Spinal cord (tissue), 10 donors: ENCODE results near the gene USF3. TPM values are rescaled to one million over a fixed set of nuclear protein-coding genes. Genes with fewer than 3 reads are reported as not detected.

Experiments
- DNase-seq, 6 donors: peaks; one replicate each; pipeline versions ENCODE4 v3.0.0 to v3.0.0-alpha.2; 2013 to 2015; ENCODE audit warnings: low spot score in 6 of 6, low read depth in 4 of 6
- H3K27ac ChIP-seq: one replicate; pipeline ENCODE4 v1.5.1; 2013; ENCODE audit warnings: low read depth, low read length, control low read depth
- H3K27me3 ChIP-seq: one replicate; pipeline ENCODE4 v1.6.1; 2013; ENCODE audit warnings: low read length; ENCODE audit not compliant: control insufficient read depth, insufficient read depth
- H3K36me3 ChIP-seq: one replicate; pipeline ENCODE4 v1.6.1; 2013; ENCODE audit warnings: low read length; ENCODE audit not compliant: control insufficient read depth, insufficient read depth
- H3K4me1 ChIP-seq: one replicate; pipeline ENCODE4 v1.6.1; 2013; ENCODE audit warnings: low read length; ENCODE audit not compliant: control insufficient read depth, insufficient read depth
- H3K4me3 ChIP-seq: one replicate; pipeline ENCODE4 v1.5.1; 2013; ENCODE audit warnings: low read depth, low read length, control low read depth
- H3K9me3 ChIP-seq: one replicate; pipeline ENCODE4 v1.6.1; 2013; ENCODE audit warnings: low read length; ENCODE audit not compliant: control insufficient read depth, insufficient read depth
- WGBS: methylation state at CpG from one replicate; pipeline ENCODE4 v1.1.5; 2013; ENCODE audit warnings: missing lambda C conversion rate; ENCODE audit not compliant: insufficient coverage; 5-methylcytosine and 5-hydroxymethylcytosine counted together
- polyA plus RNA-seq, 2 donors: library from polyadenylated mRNA; unstranded; fragments of 120-200 nt; gene quantifications; one replicate each; pipeline ENCODE4 v1.2.1, GENCODE V29; 2013; ENCODE audit not compliant: insufficient read length in 2 of 2
- total RNA-seq, 2 donors: library from RNA; depleted of rRNA in 1 of 2; stranded (reverse); fragments of 120-200 nt in 1 of 2; fragments of >200 nt in 1 of 2; gene quantifications; one replicate each; pipeline versions ENCODE4 v1.2.3 to v1.2.4, GENCODE V29; 2013 to 2014
- donor health status: healthy.

The USF3 gene
- total and polyA plus RNA-seq, 4 donors: 13.5 to 26.3 (median 15.2) TPM

- no peak for DNase-seq
- H3K4me1 ChIP-seq: no peaks in the 10 kb centered on the region
- H3K4me3 ChIP-seq: no peak overlapping the region
- no peak overlapping the region for H3K27ac ChIP-seq
- no peaks in the 10 kb centered on the region for H3K9me3 ChIP-seq
- peaks cover 10% of the 10 kb centered on the region for H3K36me3 ChIP-seq
- 90% methylated on average over 2 of the region's 4 CpGs for WGBS
- H3K27me3 ChIP-seq: no peaks in the 10 kb centered on the region
These were observed 35.5 kb downstream of the USF3 start for GRCh38 chr3:113660896-113661295.

- H3K36me3 ChIP-seq: peaks cover 6% of the 10 kb centered on the region
- no peak overlapping the region for H3K4me3 ChIP-seq
- no peaks in the 10 kb centered on the region for H3K27me3 ChIP-seq
- 100% methylated on average over 1 of the region's 2 CpGs for WGBS
- no peaks in the 10 kb centered on the region for H3K9me3 ChIP-seq
- no peak for DNase-seq
- H3K27ac ChIP-seq: no peak overlapping the region
- H3K4me1 ChIP-seq: no peaks in the 10 kb centered on the region
These were observed 36.0 kb downstream of the USF3 start for GRCh38 chr3:113660458-113660857.

- peaks cover 6% of the 10 kb centered on the region for H3K36me3 ChIP-seq
These were observed 36.4 kb downstream of the USF3 start for GRCh38 chr3:113659996-113660395.

DNA sequence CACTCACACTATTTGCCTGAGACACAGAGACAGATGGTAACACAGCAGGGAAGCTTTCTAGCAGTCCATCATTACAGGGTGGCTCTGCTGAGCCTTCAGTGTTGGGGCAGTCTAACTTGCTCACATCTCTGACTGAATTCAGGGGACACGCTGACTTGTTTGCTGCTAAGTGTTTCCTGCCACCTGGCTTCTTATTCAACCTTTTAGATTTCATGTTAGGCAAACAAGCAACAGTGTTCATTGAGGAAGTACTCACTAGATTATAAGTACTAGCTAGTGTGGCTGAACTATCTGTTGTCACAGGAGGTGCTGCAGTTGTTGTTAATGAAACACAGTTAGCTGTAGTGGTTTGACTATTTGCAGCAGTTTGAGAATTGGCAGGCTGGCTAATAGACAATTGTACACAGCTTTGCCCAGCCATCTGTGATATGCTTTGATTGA lies 37.3 kb downstream of the USF3 start:
- WGBS: no CpG with 5 or more reads among the region's 1 CpG

More at GRCh38 chr3:113659996-113660395, 36.4 kb downstream of the USF3 start:
- Histone ChIP-seq H3K27me3 (no peaks in the 10 kb centered on the region), H3K9me3 (no peaks in the 10 kb centered on the region), H3K27ac (no peak overlapping the region), H3K4me1 (no peaks in the 10 kb centered on the region), H3K4me3 (no peak overlapping the region)
- no peak for DNase-seq
- 100% methylated on average over 1 of the region's 1 CpG for WGBS

GRCh38 chr3:113658107-113658506 lies 38.3 kb downstream of the USF3 start:
- H3K36me3 ChIP-seq: peaks cover 6% of the 10 kb centered on the region
- H3K9me3 ChIP-seq: no peaks in the 10 kb centered on the region
- no peak overlapping the region for H3K27ac ChIP-seq
- WGBS: 100% methylated on average over 1 of the region's 3 CpGs
- no peaks in the 10 kb centered on the region for H3K4me1 ChIP-seq
- H3K4me3 ChIP-seq: no peak overlapping the region
- DNase-seq: no peak
- no peaks in the 10 kb centered on the region for H3K27me3 ChIP-seq

More for the DNA sequence above, 37.3 kb downstream of the USF3 start:
- H3K9me3 ChIP-seq: no peaks in the 10 kb centered on the region
- H3K36me3 ChIP-seq: peaks cover 6% of the 10 kb centered on the region
- no peak overlapping the region for H3K27ac ChIP-seq
- H3K4me1 ChIP-seq: no peaks in the 10 kb centered on the region
- H3K27me3 ChIP-seq: no peaks in the 10 kb centered on the region
- DNase-seq: peak in 2 of 6 donors; percentile 2 to 37
- H3K4me3 ChIP-seq: no peak overlapping the region

DNA sequence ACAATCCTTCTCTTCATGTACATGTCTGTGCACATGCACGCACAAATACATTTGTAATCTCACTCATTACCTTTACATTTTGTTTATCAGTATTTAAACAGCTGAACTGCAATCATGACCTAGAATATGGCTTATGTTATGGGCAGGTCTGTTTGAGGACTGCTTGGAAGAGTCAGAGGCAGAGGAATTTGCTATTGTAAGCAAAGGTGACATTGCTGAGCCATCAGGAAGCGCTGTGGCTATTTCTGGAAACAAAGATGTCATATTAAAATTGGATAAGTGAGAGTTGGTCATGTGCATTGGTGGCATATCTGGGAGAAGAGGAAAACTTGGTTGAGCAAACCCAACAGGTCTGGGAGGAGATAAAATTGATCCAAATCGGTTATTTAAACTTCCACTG lies 41.6 kb downstream of the USF3 start:
- WGBS: 96% methylated on average over 2 of the region's 3 CpGs
- H3K36me3 ChIP-seq: peaks cover 6% of the 10 kb centered on the region
- H3K4me3 ChIP-seq: no peak overlapping the region
- DNase-seq: no peak
- H3K9me3 ChIP-seq: no peaks in the 10 kb centered on the region
- no peak overlapping the region for H3K27ac ChIP-seq
- H3K4me1 ChIP-seq: no peaks in the 10 kb centered on the region
- H3K27me3 ChIP-seq: no peaks in the 10 kb centered on the region

GRCh38 chr3:113654310-113654709 lies 42.1 kb downstream of the USF3 start:
- H3K9me3 ChIP-seq: no peaks in the 10 kb centered on the region
- H3K27me3 ChIP-seq: no peaks in the 10 kb centered on the region
- peaks cover 6% of the 10 kb centered on the region for H3K36me3 ChIP-seq
- H3K27ac ChIP-seq: no peak overlapping the region
- no CpG with 5 or more reads among the region's 1 CpG for WGBS
- no peaks in the 10 kb centered on the region for H3K4me1 ChIP-seq
- DNase-seq: no peak
- no peak overlapping the region for H3K4me3 ChIP-seq

DNA sequence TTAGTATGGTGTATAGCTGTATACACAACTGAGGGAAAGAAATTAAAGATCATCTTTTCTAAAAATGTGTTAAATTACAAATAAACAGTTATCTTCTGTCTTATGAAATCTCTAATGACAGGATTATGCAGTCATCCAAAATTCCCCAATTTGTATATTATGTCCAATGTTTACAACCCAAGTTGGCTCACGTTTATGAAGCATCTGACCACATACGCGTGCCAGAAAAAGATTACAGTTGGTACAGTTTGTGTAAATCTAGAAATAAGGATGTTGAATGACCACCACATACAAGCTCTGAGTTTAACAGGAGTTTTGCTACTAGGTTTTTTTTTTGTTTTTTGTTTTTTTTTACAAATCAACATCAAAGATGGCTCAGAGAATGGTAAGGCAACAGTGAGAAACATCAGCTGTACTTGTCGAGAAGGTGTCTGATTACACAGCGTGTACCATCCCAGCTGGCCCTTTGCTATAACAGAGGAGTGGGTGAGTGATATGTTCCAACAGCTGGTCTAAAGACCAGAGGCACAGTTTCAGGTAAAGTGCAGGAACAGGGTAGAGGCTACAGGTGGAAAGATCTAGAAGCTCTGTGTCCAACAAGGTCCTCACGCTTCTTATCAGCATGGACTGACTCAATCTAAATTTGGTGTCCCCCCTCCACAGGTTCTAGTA lies 47.1 kb downstream of the USF3 start:
- Histone ChIP-seq H3K4me3 (no peak overlapping the region), H3K36me3 (no peaks in the 10 kb centered on the region), H3K9me3 (peaks cover 4% of the 10 kb centered on the region), H3K4me1 (no peaks in the 10 kb centered on the region), H3K27me3 (no peaks in the 10 kb centered on the region), H3K27ac (no peak overlapping the region)
- no peak for DNase-seq
- 91% methylated on average over 2 of the region's 6 CpGs for WGBS

- H3K36me3 ChIP-seq: no peaks in the 10 kb centered on the region
- H3K4me3 ChIP-seq: no peak overlapping the region
- H3K27me3 ChIP-seq: no peaks in the 10 kb centered on the region
- H3K9me3 ChIP-seq: peaks cover 4% of the 10 kb centered on the region
- H3K27ac ChIP-seq: no peak overlapping the region
- DNase-seq: peak in 1 of 6 donors; percentile 10
- no peaks in the 10 kb centered on the region for H3K4me1 ChIP-seq
These were observed 47.9 kb downstream of the USF3 start for GRCh38 chr3:113648524-113648923.

DNA sequence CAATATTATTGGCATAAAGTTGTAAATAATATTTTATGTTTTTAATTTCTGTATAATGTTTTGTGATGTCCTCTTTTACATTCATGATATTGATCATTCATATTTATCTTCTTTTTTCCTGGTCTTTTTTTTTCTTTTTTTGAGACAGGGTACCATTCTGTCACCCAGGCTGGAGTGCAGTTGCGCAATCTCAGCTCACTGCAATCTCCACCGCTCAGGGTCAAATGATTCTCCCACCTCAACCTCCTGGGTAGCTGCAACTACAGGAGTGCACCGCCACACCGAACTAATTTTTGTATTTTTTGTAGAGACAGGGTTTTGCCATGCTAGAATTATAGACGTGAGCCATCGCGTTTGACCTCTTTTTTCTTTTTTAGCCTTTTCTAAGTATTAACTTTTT lies 52.9 kb downstream of the USF3 start:
- no peak overlapping the region for H3K4me3 ChIP-seq
- WGBS: 100% methylated on average over 2 of the region's 7 CpGs
- no peak for DNase-seq

More for the DNA sequence above, 52.9 kb downstream of the USF3 start:
- Histone ChIP-seq H3K36me3 (no peaks in the 10 kb centered on the region), H3K27ac (no peak overlapping the region), H3K4me1 (no peaks in the 10 kb centered on the region), H3K27me3 (no peaks in the 10 kb centered on the region), H3K9me3 (peaks cover 4% of the 10 kb centered on the region)
